Upper lobe of left lung (tissue), 6 donors: ENCODE measurements around the gene CFAP57. TPM values are rescaled to one million over a fixed set of nuclear protein-coding genes. Genes with fewer than 3 reads are reported as not detected.

Source experiments
- ATAC-seq, 2 donors: fragments of 200-7000 bp; cut with Tn5 transposase; one replicate each; pipeline ENCODE4 v1.9.1; 2022; ENCODE audit warnings: mild to moderate bottlenecking in 2 of 2, moderate library complexity in 2 of 2; ENCODE audit not compliant: low FRiP score in 2 of 2
- DNase-seq, 2 donors: peaks; one replicate each; pipeline ENCODE4 v3.0.0-alpha.2; 2019 to 2020
- H3K27ac ChIP-seq, 4 donors: fragments of 200-600 bp; sonication (generic); one replicate each; pipeline ENCODE4 v1.5.1; 2016 to 2019
- H3K27me3 ChIP-seq, 4 donors: fragments of 200-600 bp; sonication (generic); one replicate each; pipeline ENCODE4 v1.5.1; 2017 to 2019
- H3K36me3 ChIP-seq, 4 donors: fragments of 200-600 bp; sonication (generic); one replicate each; pipeline ENCODE4 v1.5.1; 2016 to 2019
- H3K4me1 ChIP-seq, 4 donors: fragments of 200-600 bp; sonication (generic); one replicate each; pipeline ENCODE4 v1.5.1; 2018 to 2019
- H3K4me3 ChIP-seq, 4 donors: fragments of 200-600 bp; sonication (generic); one replicate each; pipeline ENCODE4 v1.5.1; 2017 to 2019; ENCODE audit warnings: mild to moderate bottlenecking in 2 of 4, moderate library complexity in 1 of 4
- H3K9me3 ChIP-seq, 4 donors: fragments of 200-600 bp; sonication (generic); one replicate each; pipeline ENCODE4 v1.5.1; 2018 to 2019
- EP300 ChIP-seq, 4 donors: sonication (generic); formaldehyde crosslinking; IDR thresholded peaks; one replicate each; pipeline ENCODE4 v1.5.1; 2017; ENCODE audit warnings: antibody characterized with exemption in 4 of 4, control low read depth in 2 of 4
- POLR2A ChIP-seq, 4 donors: fragments of 450-650 bp; IDR thresholded peaks; one replicate each; pipeline ENCODE4 v1.5.1; 2016 to 2017; ENCODE audit warnings: antibody characterized with exemption in 4 of 4, mild to moderate bottlenecking in 2 of 4
- POLR2AphosphoS5 ChIP-seq, 2 donors: sonication (generic); formaldehyde crosslinking; IDR thresholded peaks; one replicate each; pipeline ENCODE4 v1.5.1; 2017; ENCODE audit warnings: antibody characterized with exemption in 2 of 2
- WGBS, 2 donors: methylation state at CpG; one replicate each; pipeline ENCODE4 v1.1.5; 2017 to 2018; 5-methylcytosine and 5-hydroxymethylcytosine counted together
- total RNA-seq, 6 donors: library from RNA; depleted of rRNA in 4 of 6; stranded (reverse); fragments of >200 nt in 4 of 6; gene quantifications; one replicate each; pipeline versions ENCODE4 v1.1.0 to v1.2.1, GENCODE V29; 2016 to 2021
- TF ChIP-seq, protein P1 (sequence below), 6 experiments: fragments of 450-650 bp in 4 of 6; fragments of 200-600 bp in 2 of 6; sonication (generic) in 2 of 6; IDR thresholded peaks; one replicate each; pipeline ENCODE4 v1.5.1; 2016 to 2019; ENCODE audit warnings: antibody characterized with exemption in 6 of 6
- donor health status: DM: no; HTN: no; CAD: no; lungs with moderate emphysema.
- donor health status: DM: no; HTN: yes; CAD: no; lungs with severe emphysema.

The CFAP57 gene
- total RNA-seq, 6 donors from 2014 or later: 0.37 to 23.1 (median 3.7) TPM

DNA sequence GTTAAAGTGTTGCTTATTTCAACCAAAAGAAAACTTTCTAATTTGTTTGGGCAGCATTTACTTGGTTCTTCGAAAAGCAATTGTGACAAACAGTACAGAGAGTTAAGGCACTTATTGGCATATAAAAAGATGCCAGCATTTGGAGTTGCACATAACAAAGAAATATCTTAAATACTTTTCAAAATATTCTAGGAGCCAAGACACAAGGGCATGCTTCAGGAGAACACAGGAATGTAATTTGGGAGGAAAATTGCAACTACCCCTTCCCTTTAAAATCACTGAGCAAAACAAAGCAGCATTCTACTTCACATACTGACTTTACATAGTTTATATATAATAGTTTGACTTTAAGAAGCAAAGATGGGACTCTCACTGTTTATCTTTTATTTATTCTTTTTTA, 124.1 kb downstream of the CFAP57 start:
- Histone ChIP-seq H3K27me3 (no peaks in the 10 kb centered on the region), H3K4me3 (no peak overlapping the region), H3K9me3 (no peaks in the 10 kb centered on the region), H3K4me1 (peaks cover 17 to 59% (median 37%) of the 10 kb centered on the region in 4 donors), H3K27ac (peak overlapping the region in 3 of 4 donors; percentile 73 to 80 (median 73)), H3K36me3 (no peaks in the 10 kb centered on the region)
- ATAC-seq (no peak), DNase-seq (no peak)
- no peak for TF ChIP-seq POLR2AphosphoS5 (IDR thresholded peaks at IDR 0.05)
- no peak for TF ChIP-seq EP300 (IDR thresholded peaks at IDR 0.05)
- TF ChIP-seq, protein P1, sequence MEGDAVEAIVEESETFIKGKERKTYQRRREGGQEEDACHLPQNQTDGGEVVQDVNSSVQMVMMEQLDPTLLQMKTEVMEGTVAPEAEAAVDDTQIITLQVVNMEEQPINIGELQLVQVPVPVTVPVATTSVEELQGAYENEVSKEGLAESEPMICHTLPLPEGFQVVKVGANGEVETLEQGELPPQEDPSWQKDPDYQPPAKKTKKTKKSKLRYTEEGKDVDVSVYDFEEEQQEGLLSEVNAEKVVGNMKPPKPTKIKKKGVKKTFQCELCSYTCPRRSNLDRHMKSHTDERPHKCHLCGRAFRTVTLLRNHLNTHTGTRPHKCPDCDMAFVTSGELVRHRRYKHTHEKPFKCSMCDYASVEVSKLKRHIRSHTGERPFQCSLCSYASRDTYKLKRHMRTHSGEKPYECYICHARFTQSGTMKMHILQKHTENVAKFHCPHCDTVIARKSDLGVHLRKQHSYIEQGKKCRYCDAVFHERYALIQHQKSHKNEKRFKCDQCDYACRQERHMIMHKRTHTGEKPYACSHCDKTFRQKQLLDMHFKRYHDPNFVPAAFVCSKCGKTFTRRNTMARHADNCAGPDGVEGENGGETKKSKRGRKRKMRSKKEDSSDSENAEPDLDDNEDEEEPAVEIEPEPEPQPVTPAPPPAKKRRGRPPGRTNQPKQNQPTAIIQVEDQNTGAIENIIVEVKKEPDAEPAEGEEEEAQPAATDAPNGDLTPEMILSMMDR (IDR thresholded peaks at IDR 0.05): no peak
- TF ChIP-seq POLR2A (IDR thresholded peaks at IDR 0.05): no peak
- WGBS, 2 donors: 22 to 48% methylated on average over 1 of the region's 1 CpG

DNA sequence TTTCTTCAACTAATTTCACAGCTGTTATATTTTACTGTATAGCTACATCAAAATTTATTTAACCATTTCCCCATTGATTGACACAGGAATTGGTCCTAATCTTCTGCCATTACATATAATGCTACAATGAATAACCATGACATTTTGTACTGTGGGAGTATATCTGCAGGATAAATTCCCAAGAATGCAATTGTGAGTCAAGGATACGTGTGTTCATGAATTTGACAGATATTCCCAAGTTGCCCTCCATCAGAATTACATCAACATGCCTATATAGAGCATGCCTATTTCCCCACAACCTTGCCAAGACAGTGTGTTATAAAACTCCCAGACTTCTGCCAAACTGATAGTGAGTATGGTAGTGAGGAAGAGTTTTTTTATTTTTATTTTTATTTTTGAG, 125.9 kb downstream of the CFAP57 start:
- no peaks in the 10 kb centered on the region for H3K36me3 ChIP-seq
- peaks cover 18 to 54% (median 38%) of the 10 kb centered on the region in 4 donors for H3K4me1 ChIP-seq
- H3K27me3 ChIP-seq: no peaks in the 10 kb centered on the region
- ATAC-seq (no peak), DNase-seq (no peak)
- TF ChIP-seq POLR2AphosphoS5 (IDR thresholded peaks at IDR 0.05) (no peak), EP300 (IDR thresholded peaks at IDR 0.05) (no peak), POLR2A (IDR thresholded peaks at IDR 0.05) (no peak)
- TF ChIP-seq, protein P1 (IDR thresholded peaks at IDR 0.05): no peak
- H3K4me3 ChIP-seq: no peak overlapping the region
- WGBS, 2 donors: 89 to 90% methylated on average over 1 of the region's 1 CpG
- H3K9me3 ChIP-seq: no peaks in the 10 kb centered on the region
- H3K27ac ChIP-seq: peak overlapping the region in 1 of 4 donors; percentile 54

DNA sequence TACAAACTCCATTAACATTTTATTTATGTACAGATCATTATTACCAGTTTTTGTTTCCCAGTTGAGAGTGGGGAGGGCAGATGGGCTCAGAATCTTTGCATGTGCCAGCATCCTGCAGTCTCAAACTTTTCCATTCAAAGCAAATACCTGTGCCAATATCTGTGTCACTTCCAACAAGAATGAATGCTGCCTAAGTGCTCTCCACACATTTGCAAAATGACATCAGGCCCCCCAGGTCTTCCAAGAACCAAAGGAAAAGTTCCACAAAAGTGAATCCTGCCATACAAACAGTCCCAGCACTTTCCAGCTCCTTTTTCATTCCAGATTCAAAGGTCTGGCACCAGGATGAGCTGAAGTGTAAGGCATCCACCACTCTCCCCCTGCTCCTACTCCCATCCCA, 127.0 kb downstream of the CFAP57 start:
- H3K27ac ChIP-seq: peak overlapping the region in 3 of 4 donors; percentile 69 to 81 (median 78)
- ATAC-seq: no peak

DNA sequence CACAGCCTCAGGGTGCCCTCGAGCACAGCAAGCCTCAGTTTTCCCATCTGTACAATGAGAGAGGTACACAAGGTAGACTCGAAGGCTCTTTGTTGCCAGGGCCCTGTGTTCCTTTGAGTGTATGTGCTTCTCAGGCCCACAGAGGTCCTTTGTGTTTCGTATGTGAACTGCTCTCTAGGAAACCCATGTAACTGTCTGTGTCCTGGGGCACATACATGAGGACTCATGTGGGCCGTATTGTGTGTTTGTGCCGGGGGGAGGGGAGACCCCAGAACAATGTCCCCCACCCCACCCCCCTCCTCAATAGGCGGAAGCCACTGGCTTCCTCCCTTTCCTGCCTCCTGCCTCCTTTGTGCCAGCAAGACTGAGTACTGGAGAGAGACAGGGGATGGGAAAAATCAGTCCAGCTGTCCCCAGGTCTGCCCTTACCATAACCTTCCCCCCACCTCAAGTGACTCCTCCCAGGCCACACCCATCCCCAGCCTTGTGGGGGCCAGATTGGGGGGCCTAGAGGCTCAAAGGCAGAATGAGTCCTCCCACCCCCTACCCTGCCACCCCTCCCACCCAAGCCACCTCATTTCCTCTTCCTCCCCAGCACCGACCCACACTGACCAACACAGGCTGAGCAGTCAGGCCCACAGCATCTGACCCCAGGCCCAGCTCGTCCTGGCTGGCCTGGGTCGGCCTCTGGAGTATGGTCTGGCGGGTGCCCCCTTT, 128.4 kb downstream of the CFAP57 start, which contains the start of gene TIE1:
Gene TIE1 (plus strand): TSS at position 605 of the 717 bp plus-strand sequence. CDS start 90 bp downstream, at position 695.
- no peaks in the 10 kb centered on the region for H3K27me3 ChIP-seq
- no peaks in the 10 kb centered on the region for H3K36me3 ChIP-seq
- peak within 1 kb of the TSS; percentile 30 to 46 (median 36) for H3K4me3 ChIP-seq
- 30 to 64% methylated on average over 5 to 10 of the region's 10 CpGs for WGBS, 2 donors
- TF ChIP-seq EP300 (IDR thresholded peaks at IDR 0.05): no peak
- peak in 1 of 2 donors; percentile 81 for TF ChIP-seq POLR2AphosphoS5 (IDR thresholded peaks at IDR 0.05)
- peak in 1 of 4 donors; percentile 25 for TF ChIP-seq POLR2A (IDR thresholded peaks at IDR 0.05)
- peak within 1 kb of the TSS; percentile 69 to 81 (median 74) for H3K27ac ChIP-seq
- H3K4me1 ChIP-seq: peaks cover 32 to 51% (median 46%) of the 10 kb centered on the region in 4 donors
- ATAC-seq (peak in 1 of 2 donors; percentile 34), DNase-seq (peak in 1 of 2 donors; percentile 41)
- H3K9me3 ChIP-seq: no peaks in the 10 kb centered on the region

More for the DNA sequence above, 127.0 kb downstream of the CFAP57 start:
- H3K4me3 ChIP-seq: no peak overlapping the region
- no peak for DNase-seq
- H3K36me3 ChIP-seq: no peaks in the 10 kb centered on the region
- no peak for TF ChIP-seq POLR2A (IDR thresholded peaks at IDR 0.05)
- TF ChIP-seq, protein P1 (IDR thresholded peaks at IDR 0.05): no peak
- no peak for TF ChIP-seq EP300 (IDR thresholded peaks at IDR 0.05)
- TF ChIP-seq POLR2AphosphoS5 (IDR thresholded peaks at IDR 0.05): no peak
- H3K27me3 ChIP-seq: no peaks in the 10 kb centered on the region
- no peaks in the 10 kb centered on the region for H3K9me3 ChIP-seq
- peaks cover 29 to 51% (median 47%) of the 10 kb centered on the region in 4 donors for H3K4me1 ChIP-seq

DNA sequence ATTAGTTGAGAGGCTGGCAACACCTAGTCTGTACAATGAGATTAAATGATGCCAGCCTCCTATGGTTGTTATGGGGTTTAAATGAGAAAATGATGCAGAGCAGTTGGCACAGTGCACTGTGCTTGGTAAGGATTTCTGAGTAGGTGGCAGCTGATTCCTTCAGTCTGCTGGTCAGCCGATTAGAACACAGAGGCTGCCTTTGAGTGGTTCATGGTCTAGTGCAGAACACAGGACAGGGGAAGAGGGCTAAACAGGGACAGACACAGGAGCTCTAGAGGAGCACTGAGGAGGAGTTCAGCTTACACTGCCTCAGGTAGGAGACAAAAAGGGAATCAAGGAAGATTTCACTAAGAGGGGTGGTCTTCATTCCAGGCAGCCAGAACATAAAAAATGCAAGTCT, 130.1 kb downstream of the CFAP57 start:
- Histone ChIP-seq H3K27ac (peak overlapping the region; percentile 20 to 81 (median 74)), H3K4me1 (peaks cover 44 to 53% (median 48%) of the 10 kb centered on the region in 4 donors), H3K27me3 (no peaks in the 10 kb centered on the region), H3K36me3 (peaks cover 0 to 4% (median 1%) of the 10 kb centered on the region in 4 donors), H3K4me3 (peak overlapping the region in 3 of 4 donors; percentile 34 to 46 (median 39)), H3K9me3 (no peaks in the 10 kb centered on the region)
- TF ChIP-seq POLR2AphosphoS5 (IDR thresholded peaks at IDR 0.05): no peak
- ATAC-seq: no peak
- 38 to 50% methylated on average over 1 of the region's 1 CpG for WGBS, 2 donors
- DNase-seq: no peak
